ENCODE data around the gene ABHD16B. TPM values are rescaled to one million over a fixed set of nuclear protein-coding genes. Genes with fewer than 3 reads are reported as not detected.

Gene ABHD16B
- total and polyA plus RNA-seq, 2 donors (not counting 3 experiments of a cell fraction or from before 2014, with no cell fraction given), result not detected

DNA sequence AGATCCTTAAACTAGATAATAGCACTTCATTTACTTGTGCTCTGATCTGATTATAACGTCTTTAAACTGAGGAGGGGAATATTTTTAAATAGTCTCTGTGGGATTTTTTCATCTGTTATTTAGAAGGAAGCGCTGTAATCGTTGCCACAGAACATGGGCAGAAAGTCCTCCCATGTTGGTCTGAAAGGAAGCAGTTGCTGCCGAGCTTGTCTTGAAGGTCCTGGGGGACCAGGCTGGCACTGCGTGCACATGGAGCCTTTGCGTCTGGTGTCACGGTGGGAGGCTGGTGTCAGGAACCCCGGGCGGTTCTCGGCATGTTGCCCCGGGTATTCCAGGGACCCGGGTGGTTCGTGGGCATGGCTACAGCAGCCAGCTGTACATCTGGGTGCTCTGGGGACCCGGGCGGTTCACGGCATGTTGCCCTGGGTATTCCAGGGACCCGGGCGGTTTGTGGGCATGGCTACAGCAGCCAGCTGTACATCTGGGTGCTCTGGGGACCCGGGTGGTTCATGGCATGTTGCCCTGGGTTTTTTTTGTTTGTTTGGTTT, 15.3 kb downstream of the ABHD16B start:
- no peak for FAIRE-seq
- no peak overlapping the region for H2AFZ ChIP-seq (ENCODE audit: low read depth, low read length)
- ChIA-PET POLR2A (no interaction called here), CTCF (interaction anchor here (0.7 to 0.9 kb wide), 2 partner anchors 12 to 26 kb away, joined by 3 read pairs; partner anchors contain the start of gene TPD52L2)
- no peaks in the 10 kb centered on the region for H3K9me1 ChIP-seq (replicated peaks; ENCODE audit: control insufficient read depth, extremely low read depth, insufficient read depth, low read length)
- H3K9me3 ChIP-seq (replicated peaks; ENCODE audit: control insufficient read depth, insufficient read depth, low read length), result no peaks in the 10 kb centered on the region
- no TSS peak for BruUV-seq (replicated peaks)
- H3K4me1 ChIP-seq (ENCODE audit: control insufficient read depth, extremely low read depth, insufficient read depth, low read length), result peaks cover 14% of the 10 kb centered on the region
- no peaks in the 10 kb centered on the region for H3K27me3 ChIP-seq (ENCODE audit: control insufficient read depth in 2 of 2, insufficient read depth in 2 of 2, low read length in 2 of 2)
- no peak overlapping the region for H3K4me2 ChIP-seq (ENCODE audit: insufficient read depth, low read length)
- H3K36me3 ChIP-seq (ENCODE audit: control insufficient read depth in 2 of 2, extremely low read depth in 1 of 2, insufficient read depth in 2 of 2, low read length in 2 of 2), result peaks cover 13 to 37% of the 10 kb centered on the region in 2 experiments
- H3K4me3 ChIP-seq (replicated peaks in 1 of 3; ENCODE audit: insufficient read depth in 1 of 3, low read depth in 1 of 3, low read length in 3 of 3), result no peak overlapping the region
- H4K20me1 ChIP-seq (replicated peaks; ENCODE audit: control insufficient read depth, extremely low read depth, insufficient read depth, low read length), result no peaks in the 10 kb centered on the region
- no peak for DNase-seq (ENCODE audit: low read depth, low spot score)
- no peak overlapping the region for H3K27ac ChIP-seq (ENCODE audit: insufficient read depth, low read depth, low read length)
- peaks cover 54% of the 10 kb centered on the region for H3K79me2 ChIP-seq (ENCODE audit: control insufficient read depth, insufficient read depth, low read length)
- TF ChIP-seq JUN (IDR thresholded peaks at IDR 0.05; ENCODE audit: borderline replicate concordance, insufficient read depth, insufficient read length, low read depth), result no peak
- dilution Hi-C loops (cut with MboI; ENCODE audit: extremely low pct_ligation_motif_present, low sequenced_read_pairs), result no loop called here
- intact Hi-C loops (cut with micrococcal nuclease), result no loop called here
- H3K9ac ChIP-seq (replicated peaks; ENCODE audit: extremely low read depth, insufficient read depth, low read length), result no peak overlapping the region

GRCh38 chr20:63877755-63878470, 16.6 kb downstream of the ABHD16B start:
- dilution Hi-C loops (cut with MboI; ENCODE audit: extremely low pct_ligation_motif_present, low sequenced_read_pairs), result no loop called here
- CTCF ChIA-PET, result interaction anchor here (0.9 kb wide), 1 partner anchor 13 kb away, joined by 3 read pairs; the partner anchor contains the start of gene TPD52L2
- no peak overlapping the region for H3K27ac ChIP-seq (ENCODE audit: insufficient read depth, low read depth, low read length)
- FAIRE-seq, result no peak
- POLR2A ChIA-PET, result no interaction called here
- peaks cover 48% of the 10 kb centered on the region for H3K79me2 ChIP-seq (ENCODE audit: control insufficient read depth, insufficient read depth, low read length)
- H3K9me1 ChIP-seq (replicated peaks; ENCODE audit: control insufficient read depth, extremely low read depth, insufficient read depth, low read length), result no peaks in the 10 kb centered on the region
- no TSS peak for BruUV-seq (replicated peaks)
- no peak overlapping the region for H3K4me3 ChIP-seq (replicated peaks in 1 of 3; ENCODE audit: insufficient read depth in 1 of 3, low read depth in 1 of 3, low read length in 3 of 3)
- no peaks in the 10 kb centered on the region for H4K20me1 ChIP-seq (replicated peaks; ENCODE audit: control insufficient read depth, extremely low read depth, insufficient read depth, low read length)
- peaks cover 10% of the 10 kb centered on the region for H3K4me1 ChIP-seq (ENCODE audit: control insufficient read depth, extremely low read depth, insufficient read depth, low read length)
- H3K36me3 ChIP-seq (ENCODE audit: control insufficient read depth in 2 of 2, extremely low read depth in 1 of 2, insufficient read depth in 2 of 2, low read length in 2 of 2), result peaks cover 13 to 46% of the 10 kb centered on the region in 2 experiments
- TF ChIP-seq CTCF (IDR thresholded peaks at IDR 0.05; ENCODE audit: extremely low read depth in 1 of 2, insufficient read depth in 1 of 2, low read depth in 1 of 2, low read length in 2 of 2) (no peak), GATA2 (IDR thresholded peaks at IDR 0.05; ENCODE audit: insufficient read depth, insufficient read length, low read depth, low read length) (no peak), POLR2A (IDR thresholded peaks at IDR 0.05; ENCODE audit: low read depth, low read length) (no peak), EZH2 (IDR thresholded peaks at IDR 0.05; ENCODE audit: borderline replicate concordance, low read depth, low read length, severe bottlenecking) (no peak), MYC (IDR thresholded peaks at IDR 0.05; ENCODE audit: low read depth, low read length) (no peak), POLR2AphosphoS5 (IDR thresholded peaks at IDR 0.05; ENCODE audit: insufficient read depth, low read depth, low read length) (no peak), JUN (IDR thresholded peaks at IDR 0.05; ENCODE audit: borderline replicate concordance, insufficient read depth, insufficient read length, low read depth) (no peak), FOS (IDR thresholded peaks at IDR 0.05; ENCODE audit: borderline replicate concordance, insufficient read depth, low read length) (no peak)
- TF ChIP-seq, protein P1, sequence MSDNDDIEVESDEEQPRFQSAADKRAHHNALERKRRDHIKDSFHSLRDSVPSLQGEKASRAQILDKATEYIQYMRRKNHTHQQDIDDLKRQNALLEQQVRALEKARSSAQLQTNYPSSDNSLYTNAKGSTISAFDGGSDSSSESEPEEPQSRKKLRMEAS (IDR thresholded peaks at IDR 0.05; ENCODE audit: insufficient read depth, insufficient read length), result no peak
- no peaks in the 10 kb centered on the region for H3K27me3 ChIP-seq (ENCODE audit: control insufficient read depth in 2 of 2, insufficient read depth in 2 of 2, low read length in 2 of 2)
- no peak overlapping the region for H2AFZ ChIP-seq (ENCODE audit: low read depth, low read length)
- intact Hi-C loops (cut with micrococcal nuclease), result no loop called here
- H3K9ac ChIP-seq (replicated peaks; ENCODE audit: extremely low read depth, insufficient read depth, low read length), result no peak overlapping the region
- no peak for DNase-seq (ENCODE audit: low read depth, low spot score)
- H3K4me2 ChIP-seq (ENCODE audit: insufficient read depth, low read length), result no peak overlapping the region
- no peaks in the 10 kb centered on the region for H3K9me3 ChIP-seq (replicated peaks; ENCODE audit: control insufficient read depth, insufficient read depth, low read length)

Data from endothelial cell of umbilical vein (primary cell).